Tibial nerve (tissue), 4 donors: ENCODE data around the gene PPM1G.

ENCODE experiments used
- EP300 ChIP-seq, 2 donors: sonication (generic); formaldehyde crosslinking; IDR thresholded peaks; one replicate each; pipeline ENCODE4 v1.6.1; 2017; ENCODE audit warnings: antibody characterized with exemption in 2 of 2, mild to moderate bottlenecking in 1 of 2
- TF ChIP-seq, protein P1 (sequence below), 5 experiments: fragments of 200-600 bp in 3 of 5; fragments of 450-650 bp in 2 of 5; sonication (generic) in 3 of 5; IDR thresholded peaks; one replicate each; pipeline ENCODE4 v1.5.1; 2016 to 2019; ENCODE audit warnings: antibody characterized with exemption in 5 of 5, mild to moderate bottlenecking in 3 of 5, moderate library complexity in 2 of 5

DNA sequence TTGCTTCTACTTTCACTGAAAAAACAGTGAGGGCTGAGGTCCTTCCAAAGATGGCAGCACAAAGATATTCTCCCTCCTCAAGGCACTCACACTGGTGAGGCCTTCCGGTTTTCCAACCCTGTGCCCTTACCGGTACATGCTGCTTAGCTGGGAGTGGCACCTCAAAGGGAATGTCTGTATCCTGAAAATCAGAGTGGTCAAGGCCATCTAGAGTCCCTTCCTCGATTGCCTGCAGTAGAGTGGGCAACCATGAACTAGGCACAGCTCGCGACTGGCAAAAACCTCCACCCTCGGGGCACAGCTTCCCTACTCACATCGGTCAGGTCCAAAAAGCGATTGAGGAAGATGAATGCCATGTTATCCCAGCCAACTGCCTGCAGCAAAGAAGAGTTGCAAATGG, 36.2 kb upstream of the PPM1G start:
- no peak for TF ChIP-seq EP300 (IDR thresholded peaks at IDR 0.05)
- TF ChIP-seq, protein P1, sequence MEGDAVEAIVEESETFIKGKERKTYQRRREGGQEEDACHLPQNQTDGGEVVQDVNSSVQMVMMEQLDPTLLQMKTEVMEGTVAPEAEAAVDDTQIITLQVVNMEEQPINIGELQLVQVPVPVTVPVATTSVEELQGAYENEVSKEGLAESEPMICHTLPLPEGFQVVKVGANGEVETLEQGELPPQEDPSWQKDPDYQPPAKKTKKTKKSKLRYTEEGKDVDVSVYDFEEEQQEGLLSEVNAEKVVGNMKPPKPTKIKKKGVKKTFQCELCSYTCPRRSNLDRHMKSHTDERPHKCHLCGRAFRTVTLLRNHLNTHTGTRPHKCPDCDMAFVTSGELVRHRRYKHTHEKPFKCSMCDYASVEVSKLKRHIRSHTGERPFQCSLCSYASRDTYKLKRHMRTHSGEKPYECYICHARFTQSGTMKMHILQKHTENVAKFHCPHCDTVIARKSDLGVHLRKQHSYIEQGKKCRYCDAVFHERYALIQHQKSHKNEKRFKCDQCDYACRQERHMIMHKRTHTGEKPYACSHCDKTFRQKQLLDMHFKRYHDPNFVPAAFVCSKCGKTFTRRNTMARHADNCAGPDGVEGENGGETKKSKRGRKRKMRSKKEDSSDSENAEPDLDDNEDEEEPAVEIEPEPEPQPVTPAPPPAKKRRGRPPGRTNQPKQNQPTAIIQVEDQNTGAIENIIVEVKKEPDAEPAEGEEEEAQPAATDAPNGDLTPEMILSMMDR (IDR thresholded peaks at IDR 0.05): no peak
